SK-N-SH (cell line): ENCODE data around the gene AVP.

Experiments used
- CTCF ChIP-seq: fragments of 200-600 bp; sonication (generic); IDR thresholded peaks from 2 replicates; pipeline ENCODE4 v1.6.1; 2017; ENCODE audit warnings: antibody characterized with exemption, mild to moderate bottlenecking, moderate library complexity
- IRF3 ChIP-seq: fragments of 150-350 bp; IDR thresholded peaks from 2 replicates; pipeline ENCODE4 v1.6.1; 2016; ENCODE audit warnings: mild to moderate bottlenecking, low read depth, low read length
- PBX3 ChIP-seq: IDR thresholded peaks from 2 replicates; pipeline ENCODE4; 2012
- RFX5 ChIP-seq: IDR thresholded peaks from 2 replicates; pipeline ENCODE4 v1.6.1; 2012; ENCODE audit warnings: mild to moderate bottlenecking, improper control_type of control experiment, low read length
- YY1 ChIP-seq: IDR thresholded peaks from 2 replicates; pipeline ENCODE4 v1.4.0; 2012; ENCODE audit warnings: low read depth, mild to moderate bottlenecking

GRCh38 chr20:3084986-3085360 is 449 bp upstream of the AVP start:
- TF ChIP-seq PBX3 (no peak), CTCF (no peak), RFX5 (no peak), IRF3 (no peak), YY1 (no peak)
